ENCODE data around the gene ERLEC1.
"Not testable (repeated sequence)": the region's sequence is repeated elsewhere in the genome, so short reads cannot be mapped to it uniquely, and the experiment has no call there.

ERLEC1 gene

GRCh38 chr2:53840580-53840979 lies 53.7 kb downstream of the ERLEC1 start:
- TF ChIP-seq, protein P1, sequence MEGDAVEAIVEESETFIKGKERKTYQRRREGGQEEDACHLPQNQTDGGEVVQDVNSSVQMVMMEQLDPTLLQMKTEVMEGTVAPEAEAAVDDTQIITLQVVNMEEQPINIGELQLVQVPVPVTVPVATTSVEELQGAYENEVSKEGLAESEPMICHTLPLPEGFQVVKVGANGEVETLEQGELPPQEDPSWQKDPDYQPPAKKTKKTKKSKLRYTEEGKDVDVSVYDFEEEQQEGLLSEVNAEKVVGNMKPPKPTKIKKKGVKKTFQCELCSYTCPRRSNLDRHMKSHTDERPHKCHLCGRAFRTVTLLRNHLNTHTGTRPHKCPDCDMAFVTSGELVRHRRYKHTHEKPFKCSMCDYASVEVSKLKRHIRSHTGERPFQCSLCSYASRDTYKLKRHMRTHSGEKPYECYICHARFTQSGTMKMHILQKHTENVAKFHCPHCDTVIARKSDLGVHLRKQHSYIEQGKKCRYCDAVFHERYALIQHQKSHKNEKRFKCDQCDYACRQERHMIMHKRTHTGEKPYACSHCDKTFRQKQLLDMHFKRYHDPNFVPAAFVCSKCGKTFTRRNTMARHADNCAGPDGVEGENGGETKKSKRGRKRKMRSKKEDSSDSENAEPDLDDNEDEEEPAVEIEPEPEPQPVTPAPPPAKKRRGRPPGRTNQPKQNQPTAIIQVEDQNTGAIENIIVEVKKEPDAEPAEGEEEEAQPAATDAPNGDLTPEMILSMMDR (IDR thresholded peaks at IDR 0.05): no peak
- no peak for TF ChIP-seq ZFX (IDR thresholded peaks at IDR 0.05; ENCODE audit: borderline replicate concordance)
- no peak overlapping the region for H3K27ac ChIP-seq

DNA sequence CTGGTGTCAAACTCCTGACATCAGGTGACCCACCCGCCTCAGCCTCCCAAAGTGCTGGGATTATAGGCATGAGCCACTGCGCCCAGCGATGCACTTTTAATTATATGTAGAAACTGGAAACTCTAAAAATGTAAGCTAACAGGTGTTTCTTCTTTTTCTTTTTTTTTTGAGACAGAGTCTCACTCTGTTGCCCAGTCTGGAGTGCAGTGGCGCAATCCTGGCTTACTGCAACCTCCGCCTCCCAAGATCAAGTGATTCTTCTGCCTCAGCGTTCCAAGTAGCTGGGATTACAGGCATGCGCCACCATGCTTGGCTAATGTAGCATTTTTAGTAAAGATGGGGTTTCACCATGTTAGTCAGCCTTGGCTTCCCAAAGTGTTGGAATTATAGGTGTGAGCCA lies 54.8 kb downstream of the ERLEC1 start:
- not testable (repeated sequence) for H3K27ac ChIP-seq

DNA sequence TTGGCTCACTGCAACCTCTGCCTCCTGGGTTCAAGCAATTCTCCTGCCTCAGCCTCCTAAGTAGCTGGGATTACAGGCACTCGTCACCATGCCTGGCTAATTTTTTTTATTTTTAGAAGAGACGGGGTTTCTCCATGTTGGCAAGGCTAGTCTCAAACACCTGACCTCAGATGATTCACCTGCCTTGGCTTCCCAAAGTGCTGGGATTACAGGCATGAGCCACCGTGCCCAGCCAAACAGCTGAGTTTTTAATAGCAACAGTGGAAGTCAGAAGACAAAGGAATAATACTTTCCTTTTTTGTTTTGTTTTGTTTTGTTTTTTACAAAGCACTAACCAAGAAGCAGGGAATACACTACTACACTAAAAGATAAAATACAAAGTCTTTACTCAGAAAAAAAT lies 56.0 kb downstream of the ERLEC1 start:
- no peak for TF ChIP-seq ZFX (IDR thresholded peaks at IDR 0.05; ENCODE audit: borderline replicate concordance)
- TF ChIP-seq, protein P1 (IDR thresholded peaks at IDR 0.05): no peak
- no peak overlapping the region for H3K27ac ChIP-seq

- TF ChIP-seq ZFX (IDR thresholded peaks at IDR 0.05; ENCODE audit: borderline replicate concordance): no peak
- TF ChIP-seq, protein P1 (IDR thresholded peaks at IDR 0.05): no peak
- H3K27ac ChIP-seq: no peak overlapping the region
Measured at GRCh38 chr2:53843595-53843994, 56.8 kb downstream of the ERLEC1 start.

GRCh38 chr2:53848062-53848461 lies 61.2 kb downstream of the ERLEC1 start:
- TF ChIP-seq, protein P1 (IDR thresholded peaks at IDR 0.05): no peak
- no peak for TF ChIP-seq ZFX (IDR thresholded peaks at IDR 0.05; ENCODE audit: borderline replicate concordance)
- no peak overlapping the region for H3K27ac ChIP-seq

GRCh38 chr2:53851052-53851757 lies 64.4 kb downstream of the ERLEC1 start:
- not testable (repeated sequence) for H3K27ac ChIP-seq

DNA sequence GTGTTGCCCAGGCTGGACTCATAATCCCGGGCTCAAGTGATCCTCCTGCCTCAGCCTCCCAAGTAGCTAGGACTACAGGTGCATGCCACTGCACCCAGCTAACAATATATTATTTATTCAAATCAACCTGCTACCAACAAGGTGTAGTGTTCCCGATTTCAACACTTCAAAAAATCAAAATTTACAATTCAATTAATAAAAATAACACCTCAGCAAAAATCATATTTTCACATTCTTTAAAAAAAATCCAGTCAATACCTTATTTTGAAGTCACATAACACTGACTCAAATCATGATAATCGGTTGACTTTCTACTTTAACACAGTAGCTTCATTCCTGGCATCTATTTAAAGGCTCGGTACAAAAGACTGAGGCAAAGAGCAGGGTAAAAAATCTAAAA lies 65.7 kb downstream of the ERLEC1 start:
- TF ChIP-seq, protein P1 (IDR thresholded peaks at IDR 0.05): no peak
- TF ChIP-seq ZFX (IDR thresholded peaks at IDR 0.05; ENCODE audit: borderline replicate concordance): no peak
- H3K27ac ChIP-seq: no peak overlapping the region

- no peak overlapping the region for H3K27ac ChIP-seq
- no peak for TF ChIP-seq ZFX (IDR thresholded peaks at IDR 0.05; ENCODE audit: borderline replicate concordance)
- TF ChIP-seq, protein P1 (IDR thresholded peaks at IDR 0.05): no peak
Measured at GRCh38 chr2:53854678-53855077, 67.8 kb downstream of the ERLEC1 start.

Data from 22Rv1 (cell line).